Testis (tissue), 3 donors: ENCODE data around the gene NELL1. TPM values are rescaled to one million over a fixed set of nuclear protein-coding genes. Genes with fewer than 3 reads are reported as not detected.

Experiments used
- DNase-seq: peaks from one replicate; pipeline ENCODE4 v3.0.0-alpha.2; 2019
- H3K27ac ChIP-seq, 2 donors: fragments of 200-600 bp; sonication (generic); one replicate each; pipeline ENCODE4 v1.5.1; 2019
- H3K27me3 ChIP-seq: fragments of 200-600 bp; sonication (generic); one replicate; pipeline ENCODE4 v1.5.1; 2019
- H3K36me3 ChIP-seq: fragments of 200-600 bp; sonication (generic); one replicate; pipeline ENCODE4 v1.5.1; 2017; ENCODE audit warnings: low read depth; ENCODE audit errors: missing control alignments
- H3K4me1 ChIP-seq: fragments of 200-600 bp; sonication (generic); one replicate; pipeline ENCODE4 v1.5.1; 2019
- H3K4me3 ChIP-seq, 2 donors: fragments of 200-600 bp; sonication (generic); one replicate each; pipeline ENCODE4 v1.5.1; 2017 to 2019
- H3K9me3 ChIP-seq: fragments of 200-600 bp; sonication (generic); one replicate; pipeline ENCODE4 v1.5.1; 2017
- POLR2A ChIP-seq: fragments of 450-650 bp; IDR thresholded peaks from one replicate; pipeline ENCODE4 v1.6.1; 2017; ENCODE audit warnings: antibody characterized with exemption, mild to moderate bottlenecking, moderate library complexity
- WGBS, 2 donors: methylation state at CpG; one replicate each; pipeline ENCODE4 v1.1.5; 2018; 5-methylcytosine and 5-hydroxymethylcytosine counted together
- intact Hi-C: fragments of 100-400 bp; cut with DNase I; formaldehyde crosslinking; loops from one replicate; pipeline ENCODE4 v1.15.1; 2023; ENCODE audit warnings: low total_unique reads
- polyA plus RNA-seq: library from polyadenylated mRNA; stranded (reverse); fragments of 350-450 nt; fragmentation: Illumina TruSeq; extraction: RNeasy Lipid Tissue Mini Kit (QIAGEN cat#74804); gene quantifications from one replicate; pipeline ENCODE4 v1.2.3, GENCODE V29; 2014; ENCODE audit warnings: low read depth, low replicate concordance; ENCODE audit not compliant: insufficient read depth
- total RNA-seq, 2 donors: library from RNA; depleted of rRNA; stranded (reverse); fragments of >200 nt; gene quantifications; one replicate each; pipeline ENCODE4 v1.2.3, GENCODE V29; 2016
- TF ChIP-seq, protein P1 (sequence below), 3 experiments: fragments of 450-650 bp in 2 of 3; fragments of 200-600 bp in 1 of 3; sonication (generic) in 1 of 3; IDR thresholded peaks; one replicate each; pipeline ENCODE4 v1.5.1; 2016 to 2019; ENCODE audit warnings: antibody characterized with exemption in 3 of 3, mild to moderate bottlenecking in 2 of 3, moderate library complexity in 1 of 3

Gene NELL1
- total and polyA plus RNA-seq, 3 donors from 2014 or later: 4.9 to 8.9 (median 7.0) TPM

- 55 to 56% methylated on average over 2 of the region's 2 CpGs for WGBS, 2 donors
- no peak overlapping the region for H3K4me3 ChIP-seq
- H3K4me1 ChIP-seq: no peaks in the 10 kb centered on the region
- H3K27ac ChIP-seq: no peak overlapping the region
- no peaks in the 10 kb centered on the region for H3K27me3 ChIP-seq
- TF ChIP-seq POLR2A: no peak
- TF ChIP-seq, protein P1, sequence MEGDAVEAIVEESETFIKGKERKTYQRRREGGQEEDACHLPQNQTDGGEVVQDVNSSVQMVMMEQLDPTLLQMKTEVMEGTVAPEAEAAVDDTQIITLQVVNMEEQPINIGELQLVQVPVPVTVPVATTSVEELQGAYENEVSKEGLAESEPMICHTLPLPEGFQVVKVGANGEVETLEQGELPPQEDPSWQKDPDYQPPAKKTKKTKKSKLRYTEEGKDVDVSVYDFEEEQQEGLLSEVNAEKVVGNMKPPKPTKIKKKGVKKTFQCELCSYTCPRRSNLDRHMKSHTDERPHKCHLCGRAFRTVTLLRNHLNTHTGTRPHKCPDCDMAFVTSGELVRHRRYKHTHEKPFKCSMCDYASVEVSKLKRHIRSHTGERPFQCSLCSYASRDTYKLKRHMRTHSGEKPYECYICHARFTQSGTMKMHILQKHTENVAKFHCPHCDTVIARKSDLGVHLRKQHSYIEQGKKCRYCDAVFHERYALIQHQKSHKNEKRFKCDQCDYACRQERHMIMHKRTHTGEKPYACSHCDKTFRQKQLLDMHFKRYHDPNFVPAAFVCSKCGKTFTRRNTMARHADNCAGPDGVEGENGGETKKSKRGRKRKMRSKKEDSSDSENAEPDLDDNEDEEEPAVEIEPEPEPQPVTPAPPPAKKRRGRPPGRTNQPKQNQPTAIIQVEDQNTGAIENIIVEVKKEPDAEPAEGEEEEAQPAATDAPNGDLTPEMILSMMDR (IDR thresholded peaks at IDR 0.05): no peak
- intact Hi-C loops: no loop called here
- no peaks in the 10 kb centered on the region for H3K9me3 ChIP-seq
- DNase-seq: no peak
- no peaks in the 10 kb centered on the region for H3K36me3 ChIP-seq
These were observed 151.7 kb downstream of the NELL1 start for GRCh38 chr11:20821046-20821445.

GRCh38 chr11:20821470-20821869 lies 152.1 kb downstream of the NELL1 start:
- Histone ChIP-seq H3K27me3 (no peaks in the 10 kb centered on the region), H3K4me1 (no peaks in the 10 kb centered on the region), H3K27ac (no peak overlapping the region), H3K9me3 (no peaks in the 10 kb centered on the region), H3K36me3 (no peaks in the 10 kb centered on the region), H3K4me3 (no peak overlapping the region)
- TF ChIP-seq, protein P1 (IDR thresholded peaks at IDR 0.05): no peak
- no peak for TF ChIP-seq POLR2A
- intact Hi-C loops: no loop called here
- no peak for DNase-seq

GRCh38 chr11:20824773-20825172 lies 155.4 kb downstream of the NELL1 start:
- WGBS, 2 donors: 39 to 80% methylated on average over 1 to 2 of the region's 2 CpGs
- no peak overlapping the region for H3K27ac ChIP-seq

DNA sequence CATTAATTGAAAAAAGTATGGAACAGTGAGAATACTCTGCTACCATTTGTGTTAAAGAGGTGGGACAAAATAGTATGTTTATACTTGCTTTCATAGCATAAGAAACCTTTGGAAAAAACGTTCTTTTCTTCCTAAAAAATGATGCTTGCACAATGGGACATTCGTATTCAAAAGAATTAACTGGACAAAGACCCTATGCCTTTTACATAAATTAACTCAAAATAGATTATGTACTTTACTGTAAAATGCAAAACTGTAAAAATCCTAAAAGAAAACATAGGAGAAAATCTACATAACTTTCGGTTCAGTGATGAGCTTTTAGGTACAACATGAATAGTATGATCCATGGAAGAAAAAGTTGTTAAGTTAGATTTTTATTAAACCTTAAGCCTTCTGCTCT lies 166.2 kb downstream of the NELL1 start:
- no peak overlapping the region for H3K4me3 ChIP-seq
- H3K36me3 ChIP-seq: no peaks in the 10 kb centered on the region
- no peak for DNase-seq
- H3K9me3 ChIP-seq: no peaks in the 10 kb centered on the region
- no peaks in the 10 kb centered on the region for H3K27me3 ChIP-seq
- intact Hi-C loops: no loop called here
- no peak overlapping the region for H3K27ac ChIP-seq
- 75 to 80% methylated on average over 3 of the region's 3 CpGs for WGBS, 2 donors
- H3K4me1 ChIP-seq: no peaks in the 10 kb centered on the region
- no peak for TF ChIP-seq POLR2A

More at GRCh38 chr11:20824773-20825172, 155.4 kb downstream of the NELL1 start:
- Histone ChIP-seq H3K27me3 (no peaks in the 10 kb centered on the region), H3K9me3 (no peaks in the 10 kb centered on the region), H3K4me1 (no peaks in the 10 kb centered on the region), H3K36me3 (no peaks in the 10 kb centered on the region), H3K4me3 (no peak overlapping the region)
- intact Hi-C loops: no loop called here
- no peak for DNase-seq
- TF ChIP-seq POLR2A: no peak
- TF ChIP-seq, protein P1 (IDR thresholded peaks at IDR 0.05): no peak

DNA sequence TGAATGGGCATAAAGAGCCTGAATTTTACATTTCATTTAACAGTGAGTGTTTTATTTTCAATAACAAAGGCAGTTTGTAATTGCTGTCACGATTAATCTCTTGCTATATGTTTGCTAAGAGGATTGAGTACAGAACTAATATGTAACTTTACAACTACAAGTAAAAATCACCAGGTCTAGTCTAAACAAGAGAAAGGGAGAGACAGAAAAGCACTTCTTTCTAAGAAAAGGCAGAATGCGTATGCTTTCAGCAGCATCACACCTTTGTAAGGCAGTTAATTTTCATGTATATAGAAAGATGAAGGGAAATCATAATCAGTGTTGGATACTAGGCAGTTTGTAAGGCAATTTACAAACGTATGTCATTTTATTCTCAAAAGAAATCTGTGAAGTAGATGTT lies 169.8 kb downstream of the NELL1 start:
- Histone ChIP-seq H3K27me3 (no peaks in the 10 kb centered on the region), H3K9me3 (no peaks in the 10 kb centered on the region), H3K4me3 (no peak overlapping the region), H3K27ac (no peak overlapping the region), H3K4me1 (no peaks in the 10 kb centered on the region), H3K36me3 (no peaks in the 10 kb centered on the region)
- 60 to 61% methylated on average over 3 of the region's 3 CpGs for WGBS, 2 donors
- no peak for DNase-seq
- TF ChIP-seq POLR2A: no peak
- TF ChIP-seq, protein P1 (IDR thresholded peaks at IDR 0.05): no peak
- intact Hi-C loops: no loop called here
